Measurements from ENCODE around the gene MACROD2.
A peak's percentile ranks its signal among the peaks of the same experiment; 100 is the strongest.
"Not testable (repeated sequence)": the region's sequence is repeated elsewhere in the genome, so short reads cannot be mapped to it uniquely, and the experiment has no call there.

Gene MACROD2

GRCh38 chr20:13995086-13995665, at the start of gene MACROD2:
Gene MACROD2, plus strand, starts transcription at chr20:13995516.
- DNase-seq: peak; percentile 90

GRCh38 chr20:13947719-13948118, 47.6 kb upstream of the MACROD2 start:
- DNase-seq: no peak

GRCh38 chr20:13953227-13953626, 42.1 kb upstream of the MACROD2 start:
- no peak for DNase-seq

- DNase-seq: no peak
These were observed 35.2 kb upstream of the MACROD2 start for GRCh38 chr20:13960119-13960518.

DNA sequence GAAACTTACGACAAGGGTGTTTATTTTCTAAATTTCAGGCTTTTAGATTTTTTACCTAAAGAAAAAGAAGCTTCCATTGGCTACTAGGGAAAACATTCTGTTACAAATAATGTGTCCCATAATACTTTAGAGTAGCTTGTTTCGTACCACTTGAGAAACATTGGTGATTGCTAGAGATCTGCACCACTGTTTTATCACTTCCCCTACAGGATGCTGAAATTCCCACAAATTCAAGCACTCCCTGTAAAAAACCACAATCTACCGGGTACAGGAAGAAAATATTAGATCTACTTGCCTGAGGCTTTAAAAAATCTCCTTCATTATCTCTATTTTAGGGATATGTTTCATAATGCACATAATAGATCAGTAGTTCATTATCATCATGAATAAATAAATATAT, 34.8 kb upstream of the MACROD2 start:
- no peak for DNase-seq

DNA sequence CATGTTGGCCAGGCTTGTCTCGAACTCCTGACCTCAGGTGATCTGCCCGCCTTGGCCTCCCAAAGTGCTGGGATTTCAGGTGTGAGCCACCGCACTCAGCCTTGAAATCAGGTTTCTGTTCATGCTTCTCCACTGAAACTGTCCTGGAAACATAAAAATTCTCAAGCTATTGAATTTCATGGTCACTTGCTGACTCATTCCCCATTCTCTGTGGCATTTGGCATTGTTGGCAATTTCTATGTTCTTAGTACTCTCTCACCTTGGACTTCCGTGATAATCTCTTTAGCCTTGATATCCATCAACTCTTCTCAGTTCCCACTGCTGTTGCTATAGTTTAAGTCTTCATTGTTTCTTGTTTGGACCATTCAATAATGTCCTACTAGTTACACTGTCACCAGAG, 11.1 kb upstream of the MACROD2 start:
- no peak for DNase-seq

GRCh38 chr20:13990465-13990864, 4.9 kb upstream of the MACROD2 start, which contains the start of gene SEL1L2:
Gene SEL1L2, minus strand, starts transcription at chr20:13990614. Its CDS starts 80 bp downstream, at chr20:13990534.
- DNase-seq: no peak

DNA sequence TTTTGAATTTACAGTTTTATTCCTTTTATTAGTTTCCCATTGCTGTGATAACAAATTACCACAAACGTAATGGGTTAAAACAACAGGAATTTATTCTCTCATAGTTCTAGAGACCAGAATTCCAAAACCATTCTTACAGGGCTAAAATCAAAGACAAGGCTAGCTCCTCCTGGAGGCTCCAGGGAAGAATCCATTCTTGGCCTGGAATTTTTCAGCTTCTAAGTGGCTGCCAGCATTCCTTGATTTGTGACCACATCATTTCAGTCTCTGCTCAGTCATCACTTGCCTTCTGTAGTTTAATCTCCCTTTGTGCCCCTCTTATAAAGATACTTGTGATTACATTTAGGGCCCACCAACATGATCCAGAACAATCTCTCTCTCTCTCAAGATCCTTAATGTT, 4.0 kb upstream of the MACROD2 start:
- no peak for DNase-seq

GRCh38 chr20:13991955-13992354, 3.4 kb upstream of the MACROD2 start:
- not testable (repeated sequence) for DNase-seq

DNA sequence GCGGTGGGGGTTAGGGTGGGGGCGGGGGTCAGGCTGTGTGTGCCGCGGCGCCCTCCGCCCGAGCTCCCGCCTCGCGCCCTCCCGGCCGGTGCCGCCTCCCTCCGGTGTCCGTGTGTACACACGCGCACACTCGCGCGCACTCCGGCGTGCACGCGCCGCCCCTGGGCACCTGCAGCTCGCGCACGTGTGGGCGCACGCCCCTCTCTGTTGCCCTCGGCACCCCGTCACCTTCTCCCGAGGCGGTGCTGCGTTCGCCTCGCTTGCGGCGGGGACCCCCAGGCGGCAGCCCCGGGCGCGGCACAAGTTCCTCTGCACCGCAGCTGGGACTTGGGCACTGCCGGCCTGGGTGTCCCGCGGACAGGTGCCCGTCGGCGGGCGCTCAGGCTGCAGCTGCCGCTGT, 525 bp downstream of the MACROD2 start:
- peak; percentile 3 for DNase-seq

DNA sequence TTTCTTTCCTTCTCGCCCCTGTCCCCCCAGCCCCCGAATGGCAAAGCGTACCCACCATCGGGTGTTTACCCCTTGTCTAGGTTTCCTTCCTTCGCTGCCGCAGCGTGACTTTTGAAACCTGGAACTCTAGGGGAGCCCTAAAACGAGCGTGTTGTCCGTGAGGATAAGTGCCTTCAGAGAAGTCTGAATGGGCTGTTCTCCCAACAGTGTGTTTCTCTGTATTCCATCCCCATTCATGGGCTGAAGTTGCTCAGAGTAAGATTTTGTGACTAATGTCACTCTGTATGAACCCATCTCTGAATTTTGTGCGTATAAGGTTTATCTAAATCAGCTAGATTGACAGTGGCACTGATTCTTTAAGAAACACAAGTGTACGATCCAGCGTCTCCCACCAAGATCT, 949 bp downstream of the MACROD2 start:
- DNase-seq: no peak

DNA sequence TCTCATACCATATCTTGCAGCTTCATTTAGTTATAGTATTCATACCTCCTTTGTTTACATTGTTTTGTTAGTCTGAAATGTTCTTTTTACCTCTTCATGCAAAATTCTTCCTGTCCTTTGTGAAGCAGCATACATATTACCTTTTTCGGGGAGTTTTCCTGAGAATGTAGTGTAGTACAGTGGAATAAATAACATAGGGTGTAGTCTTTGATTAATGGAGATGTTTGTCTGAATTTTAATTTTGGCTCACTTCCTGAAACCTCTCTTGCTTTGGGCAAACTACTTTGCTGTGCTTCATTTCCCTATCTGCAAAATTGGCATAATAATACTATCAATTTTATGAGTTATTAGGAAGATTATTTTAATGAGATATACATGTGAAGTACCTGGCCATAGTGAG, 5.6 kb downstream of the MACROD2 start:
- no peak for DNase-seq

DNA sequence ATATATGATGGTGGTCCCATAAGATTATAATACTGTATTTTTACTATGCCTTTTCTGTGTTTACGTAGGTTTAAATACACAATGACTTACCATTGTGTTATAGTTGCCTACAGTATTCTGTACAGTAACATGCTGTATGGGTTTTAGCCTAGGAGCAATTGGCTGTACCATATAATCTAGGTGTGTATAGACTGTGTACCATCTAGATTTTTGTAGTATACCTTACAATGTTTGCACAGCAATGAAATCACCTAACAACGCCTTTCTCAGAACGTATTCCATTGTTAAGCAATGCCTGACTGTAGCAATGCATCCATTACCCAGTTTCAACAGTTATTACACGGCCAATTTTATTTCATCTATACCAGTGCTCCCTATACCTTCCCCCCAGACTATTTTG, 10.7 kb downstream of the MACROD2 start:
- DNase-seq: no peak

DNA sequence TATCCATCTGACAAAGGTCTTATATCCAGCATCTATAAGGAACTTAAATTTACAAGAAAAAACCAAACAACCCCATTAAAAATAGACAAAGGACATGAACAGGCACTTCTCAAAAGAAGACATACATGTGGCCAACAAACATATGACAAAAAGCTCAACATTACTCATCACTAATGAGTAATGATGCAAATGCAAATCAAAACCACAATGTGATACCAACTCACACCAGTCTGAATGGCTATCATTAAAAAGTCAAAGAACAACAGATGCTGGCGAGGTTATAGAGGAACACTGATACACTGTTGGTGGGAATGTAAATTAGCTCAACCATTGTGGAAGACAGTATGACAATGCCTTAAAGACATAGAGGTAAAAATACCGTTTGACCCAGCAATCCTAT, 13.9 kb downstream of the MACROD2 start:
- DNase-seq: no peak

DNA sequence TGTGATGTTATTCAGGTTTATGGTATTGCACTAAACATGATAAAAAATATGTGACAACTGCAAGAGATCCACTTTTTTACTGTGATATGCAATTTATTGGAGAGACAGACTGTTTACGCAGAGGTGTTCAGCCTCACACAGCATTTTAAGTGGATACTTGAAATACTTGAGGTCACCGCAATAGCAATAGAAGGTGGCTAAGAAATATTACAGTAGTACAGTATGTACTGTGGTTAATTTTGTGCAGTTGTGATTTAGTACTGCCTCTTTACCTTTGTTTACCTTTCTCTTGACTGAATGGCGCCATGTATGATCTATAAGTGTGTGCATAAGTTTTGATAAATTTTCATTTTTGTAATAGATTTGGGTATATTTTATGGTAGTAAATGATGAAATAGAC, 17.4 kb downstream of the MACROD2 start:
- DNase-seq: no peak

- no peak for DNase-seq
These were observed 35.7 kb downstream of the MACROD2 start for GRCh38 chr20:14030991-14031390.

DNA sequence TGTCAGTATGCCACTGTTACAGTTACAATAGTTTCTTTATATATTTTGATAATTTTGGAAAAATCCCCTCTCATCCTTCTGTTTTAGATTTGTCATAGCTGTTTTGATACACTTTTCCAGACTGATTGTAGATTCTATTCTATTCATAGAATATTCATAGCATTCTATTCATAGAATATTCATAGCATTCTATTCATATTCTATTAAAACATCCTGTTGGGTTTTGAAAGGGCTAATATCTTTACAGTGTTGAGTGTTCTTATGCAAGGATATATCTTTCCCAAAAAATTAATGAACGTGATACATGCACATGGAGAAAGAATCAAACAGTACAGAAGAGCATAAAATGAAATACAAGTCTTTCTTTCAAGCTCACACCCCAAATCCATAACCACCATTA, 38.0 kb downstream of the MACROD2 start:
- DNase-seq: no peak

DNA sequence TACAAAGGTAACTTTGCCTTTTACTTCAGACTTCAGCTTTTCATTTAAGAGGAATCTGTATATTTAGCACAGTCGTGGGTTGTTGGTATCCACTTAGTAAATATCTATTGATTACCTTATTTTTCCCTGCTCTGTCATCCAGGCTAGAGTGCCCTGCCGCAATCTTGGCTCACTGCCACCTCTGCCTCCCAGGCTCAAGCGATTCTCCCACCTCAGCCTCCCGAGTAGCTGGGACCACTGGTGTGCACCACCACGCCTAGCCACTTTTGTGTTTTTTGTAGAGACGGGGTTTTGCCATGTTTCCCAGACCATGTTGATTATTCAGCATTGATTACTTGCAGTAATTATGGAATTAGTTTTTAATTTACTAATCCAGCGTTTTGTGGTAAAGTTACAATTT, 41.3 kb downstream of the MACROD2 start:
- DNase-seq: no peak

DNA sequence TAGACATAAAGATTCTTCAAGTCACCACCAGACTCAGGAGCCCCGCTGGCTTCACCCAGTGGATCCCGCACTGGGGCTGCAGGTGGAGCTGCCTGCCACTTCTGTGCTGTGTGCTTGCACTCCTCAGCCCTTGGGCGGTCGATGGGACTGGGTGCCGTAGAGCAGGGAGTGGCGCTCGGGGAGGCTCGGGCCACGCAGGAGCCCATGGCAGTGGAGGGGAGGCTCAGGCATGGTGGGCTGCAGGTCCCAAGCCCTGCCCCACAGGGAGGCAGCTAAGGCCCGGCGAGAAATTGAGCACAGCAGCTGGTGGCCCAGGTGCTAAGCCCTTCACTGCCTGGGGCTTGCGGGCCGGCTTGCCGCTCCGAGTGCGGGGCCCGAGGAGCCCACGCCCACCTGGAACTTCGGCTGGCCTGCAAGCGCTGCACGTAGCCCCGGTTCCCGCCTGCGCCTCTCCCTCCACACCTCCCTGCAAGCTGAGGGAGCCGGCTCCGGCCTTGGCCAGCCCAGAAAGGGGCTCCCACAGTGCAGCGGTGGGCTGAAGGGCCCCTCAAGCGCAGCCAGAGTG, 49.5 kb downstream of the MACROD2 start:
- not testable (repeated sequence) for DNase-seq

DNA sequence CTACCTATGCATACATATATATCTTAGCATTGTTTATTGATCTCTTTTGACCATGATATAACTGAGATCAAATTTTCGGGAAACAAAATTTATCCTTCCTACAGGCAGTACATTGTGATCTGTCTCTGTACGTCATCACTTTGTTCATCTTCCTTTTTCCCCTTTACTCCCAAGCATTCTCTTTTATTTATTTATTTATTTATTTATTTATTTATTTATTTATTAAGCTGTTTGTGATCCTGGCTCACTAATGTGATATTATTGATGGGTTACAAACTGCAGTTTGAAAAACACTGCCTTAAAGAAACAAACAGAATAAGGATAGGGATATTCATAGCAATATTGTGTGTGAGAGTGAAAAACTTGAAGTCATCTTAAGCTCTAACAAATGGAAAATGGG, 51.2 kb downstream of the MACROD2 start:
- no peak for DNase-seq

- no peak for DNase-seq
These were observed 53.8 kb downstream of the MACROD2 start for GRCh38 chr20:14049111-14049510.

DNA sequence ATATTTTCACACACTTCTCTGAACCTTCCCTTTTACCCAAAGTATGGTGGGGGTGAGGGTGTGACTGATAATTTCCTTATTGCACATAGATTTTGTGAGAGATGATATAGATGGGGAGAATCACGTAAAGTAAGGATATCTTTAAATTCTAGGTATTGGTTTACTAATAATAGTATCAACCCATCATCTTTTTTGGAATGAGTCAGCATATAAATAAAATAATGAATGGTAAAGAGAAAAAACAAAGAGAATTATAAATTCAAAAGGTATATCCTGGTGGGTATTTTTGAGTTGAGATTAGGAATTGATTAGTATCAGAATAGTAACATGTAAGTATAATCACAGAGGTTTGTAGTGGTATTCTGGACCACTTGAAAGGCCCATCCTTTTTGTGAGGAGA, 56.1 kb downstream of the MACROD2 start:
- no peak for DNase-seq

GRCh38 chr20:14055127-14055742, 59.9 kb downstream of the MACROD2 start:
- peak; percentile 11 for DNase-seq

- no peak for DNase-seq
These were observed 66.9 kb downstream of the MACROD2 start for GRCh38 chr20:14062171-14062570.

DNA sequence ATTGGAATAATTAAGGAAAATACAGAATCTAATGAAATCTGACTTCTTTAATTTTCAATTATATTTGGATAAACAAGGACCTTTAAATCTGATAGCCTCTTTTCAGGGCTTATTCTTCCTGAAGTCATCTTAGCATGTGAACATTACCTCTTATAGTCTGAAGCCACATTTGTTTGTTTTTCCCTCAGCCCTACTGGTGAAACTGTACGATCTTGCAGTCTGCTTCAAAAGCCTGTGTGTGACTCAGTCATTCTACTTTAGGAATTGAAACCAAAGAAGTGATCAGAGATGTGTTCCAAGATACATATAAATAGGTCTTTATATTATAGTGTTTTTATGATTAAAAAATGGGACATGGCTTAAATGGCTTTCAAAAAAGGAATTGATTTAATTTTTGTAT, 67.5 kb downstream of the MACROD2 start:
- no peak for DNase-seq

Data from NCI-H2107 (cell line).